Gastrocnemius medialis (tissue), 4 donors: Measurements from ENCODE around the gene ZNF473. TPM values are rescaled to one million over a fixed set of nuclear protein-coding genes. Genes with fewer than 3 reads are reported as not detected.

Experiments used
- ATAC-seq, 2 donors: fragments of 150-250 bp; one replicate each; pipeline ENCODE4 v1.9.1; 2016
- DNase-seq, 2 donors: peaks; one replicate each; pipeline ENCODE4 v3.0.0-alpha.2; 2019
- H3K27ac ChIP-seq, 4 donors: fragments of 200-600 bp; sonication (generic); 1 replicate in 1 of 4; 2 replicates in 3 of 4; pipeline ENCODE4 v1.5.1; 2016 to 2018; ENCODE audit warnings: mild to moderate bottlenecking in 2 of 4, moderate library complexity in 1 of 4
- H3K27me3 ChIP-seq, 3 donors: fragments of 200-600 bp; sonication (generic) in 2 of 3; 1 replicate in 1 of 3; 2 replicates in 2 of 3; pipeline versions ENCODE4 v1.5.1 to v1.6.0; 2016 to 2019; ENCODE audit warnings: mild to moderate bottlenecking in 1 of 3, moderate library complexity in 1 of 3
- H3K36me3 ChIP-seq, 2 donors: fragments of 200-600 bp; sonication (generic) in 1 of 2; one replicate each; pipeline ENCODE4 v1.5.1; 2017 to 2018
- H3K4me1 ChIP-seq, 2 donors: fragments of 200-600 bp; sonication (generic) in 1 of 2; one replicate each; pipeline ENCODE4 v1.5.1; 2016 to 2017; ENCODE audit warnings: mild to moderate bottlenecking in 2 of 2
- H3K4me3 ChIP-seq, 4 donors: fragments of 200-600 bp; sonication (generic) in 3 of 4; 1 replicate in 1 of 4; 2 replicates in 3 of 4; pipeline ENCODE4 v1.5.1; 2016 to 2019; ENCODE audit warnings: mild to moderate bottlenecking in 2 of 4
- H3K9me3 ChIP-seq, 3 donors: fragments of 200-600 bp; sonication (generic) in 2 of 3; 1 replicate in 1 of 3; 2 replicates in 2 of 3; pipeline ENCODE4 v1.5.1; 2016 to 2019
- CTCF ChIP-seq, 5 experiments: fragments of 450-650 bp in 3 of 5; fragments of 200-600 bp in 2 of 5; sonication (generic) in 2 of 5; IDR thresholded peaks in 4 of 5; conservative IDR thresholded peaks in 1 of 5; 1 replicate in 4 of 5; 2 replicates in 1 of 5; pipeline ENCODE4 v1.5.1; 2016 to 2019; ENCODE audit warnings: antibody characterized with exemption in 5 of 5, mild to moderate bottlenecking in 3 of 5, moderate library complexity in 3 of 5
- POLR2A ChIP-seq, 2 donors: fragments of 450-650 bp; IDR thresholded peaks; one replicate each; pipeline ENCODE4 v1.6.1; 2017; ENCODE audit warnings: antibody characterized with exemption in 2 of 2, mild to moderate bottlenecking in 2 of 2, moderate library complexity in 2 of 2
- in situ Hi-C, 4 donors: fragments of 200-750 bp; cut with MboI; loops; one replicate each; pipeline versions ENCODE4 v1.15.0 to v1.8.0; 2017; ENCODE audit warnings: low sequenced_read_pairs in 4 of 4
- intact Hi-C: fragments of 100-400 bp; cut with DNase I; formaldehyde crosslinking; loops from one replicate; pipeline ENCODE4 v1.15.1; 2023; ENCODE audit warnings: low total_unique reads
- total RNA-seq, 4 donors: library from RNA; depleted of rRNA; stranded (reverse); fragments of >200 nt; gene quantifications; one replicate each; pipeline versions ENCODE4 v1.1.0 to v1.2.3, GENCODE V29; 2016

The ZNF473 gene
- total RNA-seq, 4 donors from 2014 or later: 4.6 to 12.2 (median 10.1) TPM

- H3K36me3 ChIP-seq: peaks cover 0 to 57% of the 10 kb centered on the region in 2 donors
- H3K27ac ChIP-seq: no peak overlapping the region
- no peaks in the 10 kb centered on the region for H3K4me1 ChIP-seq
- no peak for ATAC-seq
- no peak overlapping the region for H3K4me3 ChIP-seq
- intact Hi-C loops (no loop called here), in situ Hi-C loops (no loop called here)
- no peaks in the 10 kb centered on the region for H3K9me3 ChIP-seq
- TF ChIP-seq POLR2A (IDR thresholded peaks at IDR 0.05): no peak
- TF ChIP-seq CTCF (IDR thresholded peaks at IDR 0.05 in 4 of 5, conservative IDR thresholded peaks at IDR 0.05 in 1 of 5): no peak
- H3K27me3 ChIP-seq: no peaks in the 10 kb centered on the region
- DNase-seq: no peak
Observed at GRCh38 chr19:49985871-49986270, 39.9 kb upstream of the ZNF473 start.

- peaks cover 0 to 62% of the 10 kb centered on the region in 2 donors for H3K36me3 ChIP-seq
- TF ChIP-seq POLR2A (IDR thresholded peaks at IDR 0.05) (no peak), CTCF (IDR thresholded peaks at IDR 0.05 in 4 of 5, conservative IDR thresholded peaks at IDR 0.05 in 1 of 5) (no peak)
- no peak overlapping the region for H3K4me3 ChIP-seq
- in situ Hi-C loops: no loop called here
- ATAC-seq (no peak), DNase-seq (no peak)
- H3K27me3 ChIP-seq: no peaks in the 10 kb centered on the region
- no peaks in the 10 kb centered on the region for H3K9me3 ChIP-seq
- H3K4me1 ChIP-seq: no peaks in the 10 kb centered on the region
- intact Hi-C loops: no loop called here
- H3K27ac ChIP-seq: no peak overlapping the region
Observed at GRCh38 chr19:49986354-49986753, 39.5 kb upstream of the ZNF473 start.

- peak; percentile 39 for ATAC-seq
- DNase-seq: peak; percentile 51 to 56
- Histone ChIP-seq H3K9me3 (no peaks in the 10 kb centered on the region), H3K27me3 (no peaks in the 10 kb centered on the region), H3K4me3 (no peak overlapping the region), H3K36me3 (peaks cover 3 to 71% of the 10 kb centered on the region in 2 donors), H3K27ac (no peak overlapping the region), H3K4me1 (no peaks in the 10 kb centered on the region)
- TF ChIP-seq CTCF (IDR thresholded peaks at IDR 0.05 in 4 of 5, conservative IDR thresholded peaks at IDR 0.05 in 1 of 5) (peak in 1 of 5 experiments; percentile 8), POLR2A (IDR thresholded peaks at IDR 0.05) (no peak)
- intact Hi-C loops (no loop called here), in situ Hi-C loops (no loop called here)
Observed at GRCh38 chr19:49987159-49987698, 38.6 kb upstream of the ZNF473 start.

DNA sequence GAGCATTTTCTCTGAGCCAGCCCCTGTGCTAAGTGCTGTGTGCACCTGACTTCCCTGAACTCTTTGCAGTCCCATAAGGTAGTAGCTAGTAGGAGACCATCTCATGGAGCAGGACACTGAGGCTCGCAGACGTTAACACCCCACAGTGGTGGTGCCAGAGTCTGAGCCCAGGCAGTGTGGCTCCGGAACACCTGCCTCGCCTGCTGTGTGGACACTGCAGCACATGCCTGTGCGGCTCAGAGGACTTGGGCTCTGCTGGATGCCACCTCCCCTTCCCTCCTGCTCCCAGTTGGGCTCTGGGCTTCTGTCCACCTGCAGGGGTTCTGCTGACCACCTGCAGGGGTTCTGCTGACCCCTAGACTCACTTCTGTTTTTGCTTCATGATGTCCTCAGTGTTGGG is 37.8 kb upstream of the ZNF473 start:
- DNase-seq (no peak), ATAC-seq (no peak)
- intact Hi-C loops: no loop called here
- Histone ChIP-seq H3K36me3 (peaks cover 3 to 79% of the 10 kb centered on the region in 2 donors), H3K27ac (no peak overlapping the region), H3K27me3 (no peaks in the 10 kb centered on the region), H3K9me3 (no peaks in the 10 kb centered on the region), H3K4me1 (no peaks in the 10 kb centered on the region), H3K4me3 (no peak overlapping the region)
- in situ Hi-C loops: no loop called here
- TF ChIP-seq CTCF (IDR thresholded peaks at IDR 0.05 in 4 of 5, conservative IDR thresholded peaks at IDR 0.05 in 1 of 5) (no peak), POLR2A (IDR thresholded peaks at IDR 0.05) (no peak)

DNA sequence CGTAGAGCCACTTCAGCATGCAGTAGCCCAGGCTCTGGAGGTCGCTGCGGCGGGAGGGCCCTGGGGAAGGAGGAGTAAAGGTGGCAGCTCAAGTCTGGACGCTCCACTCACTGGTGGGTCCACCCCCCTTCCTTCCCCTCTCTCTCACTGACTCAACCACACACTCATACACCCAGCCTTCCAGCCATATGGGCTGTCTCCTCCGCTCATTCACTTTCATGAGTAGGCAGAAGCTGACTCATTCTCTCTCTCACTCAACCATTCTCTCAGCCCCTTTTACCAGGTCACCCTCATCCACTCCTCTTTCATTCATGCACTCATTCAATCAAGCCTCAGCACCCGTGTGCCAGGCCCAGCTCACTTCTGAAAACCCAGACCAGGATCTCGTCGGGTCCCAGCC is 37.4 kb upstream of the ZNF473 start:
- Histone ChIP-seq H3K36me3 (peaks cover 3 to 83% of the 10 kb centered on the region in 2 donors), H3K4me1 (no peaks in the 10 kb centered on the region), H3K27me3 (no peaks in the 10 kb centered on the region), H3K27ac (no peak overlapping the region), H3K4me3 (no peak overlapping the region), H3K9me3 (no peaks in the 10 kb centered on the region)
- no peak for DNase-seq
- intact Hi-C loops: no loop called here
- TF ChIP-seq POLR2A (IDR thresholded peaks at IDR 0.05): no peak
- TF ChIP-seq CTCF (IDR thresholded peaks at IDR 0.05 in 4 of 5, conservative IDR thresholded peaks at IDR 0.05 in 1 of 5): no peak
- ATAC-seq: no peak
- in situ Hi-C loops: no loop called here
